Muscle of arm (tissue), 12 donors: ENCODE measurements around the gene RHBDD1. TPM values are rescaled to one million over a fixed set of nuclear protein-coding genes. Genes with fewer than 3 reads are reported as not detected.

Experiments
- DNase-seq: peaks from one replicate; pipeline ENCODE4 v3.0.0-alpha.2; 2013
- polyA plus RNA-seq, 12 donors: library from polyadenylated mRNA; unstranded; fragments of 120-200 nt; gene quantifications; one replicate each; pipeline ENCODE4 v1.2.1, GENCODE V29; 2013; ENCODE audit not compliant: insufficient read length in 12 of 12

The RHBDD1 gene
- polyA plus RNA-seq, 12 donors, result 12.0 to 20.8 (median 17.1) TPM; not detected in 1

GRCh38 chr2:226883296-226883795, 47.5 kb downstream of the RHBDD1 start:
- no peak for DNase-seq

- no peak for DNase-seq
These were observed 48.3 kb downstream of the RHBDD1 start for GRCh38 chr2:226884166-226884565.

GRCh38 chr2:226885769-226886435, 50.0 kb downstream of the RHBDD1 start:
- DNase-seq, result no peak

- no peak for DNase-seq
These were observed 52.1 kb downstream of the RHBDD1 start for GRCh38 chr2:226887940-226888339.

GRCh38 chr2:226888378-226888965, 52.6 kb downstream of the RHBDD1 start:
- no peak for DNase-seq

- DNase-seq, result no peak
These were observed 53.1 kb downstream of the RHBDD1 start for GRCh38 chr2:226888971-226889370.

GRCh38 chr2:226890286-226890685, 54.4 kb downstream of the RHBDD1 start:
- no peak for DNase-seq

- DNase-seq, result no peak
These were observed 56.1 kb downstream of the RHBDD1 start for GRCh38 chr2:226891780-226892590.

GRCh38 chr2:226892729-226893128, 56.9 kb downstream of the RHBDD1 start:
- DNase-seq, result no peak

- no peak for DNase-seq
These were observed 57.4 kb downstream of the RHBDD1 start for GRCh38 chr2:226893216-226893615.

GRCh38 chr2:226894752-226895151, 58.9 kb downstream of the RHBDD1 start:
- DNase-seq, result no peak

- DNase-seq, result no peak
These were observed 59.7 kb downstream of the RHBDD1 start for GRCh38 chr2:226895579-226895978.

- DNase-seq, result no peak
These were observed 62.3 kb downstream of the RHBDD1 start for GRCh38 chr2:226898121-226898520.

GRCh38 chr2:226898897-226899296, 63.0 kb downstream of the RHBDD1 start:
- DNase-seq, result no peak

GRCh38 chr2:226902041-226902966, 66.5 kb downstream of the RHBDD1 start:
- no peak for DNase-seq

- no peak for DNase-seq
These were observed 67.3 kb downstream of the RHBDD1 start for GRCh38 chr2:226903179-226903578.

GRCh38 chr2:226904592-226904991, 68.7 kb downstream of the RHBDD1 start:
- DNase-seq, result no peak

GRCh38 chr2:226905718-226906117, 69.9 kb downstream of the RHBDD1 start:
- no peak for DNase-seq

- DNase-seq, result no peak
These were observed 70.4 kb downstream of the RHBDD1 start for GRCh38 chr2:226906163-226906693.

GRCh38 chr2:226909126-226909525, 73.3 kb downstream of the RHBDD1 start:
- no peak for DNase-seq

- no peak for DNase-seq
These were observed 74.0 kb downstream of the RHBDD1 start for GRCh38 chr2:226909836-226910235.
